ENCODE results near the gene COL16A1. TPM values are rescaled to one million over a fixed set of nuclear protein-coding genes. Genes with fewer than 3 reads are reported as not detected.
A peak's percentile ranks its signal among the peaks of the same experiment; 100 is the strongest.

COL16A1 gene
- total RNA-seq, 1 donor from 2014 or later = 121 TPM

GRCh38 chr1:31704271-31705079 is 658 bp upstream of the COL16A1 start:
- DNase-seq (ENCODE audit: low read depth) (peak; percentile 46), FAIRE-seq (no peak)
- no peak for TF ChIP-seq CTCF (IDR thresholded peaks at IDR 0.05; ENCODE audit: insufficient read depth, low read length, severe bottlenecking)
- Histone ChIP-seq H3K4me3 (ENCODE audit: low read depth, low read length) (peak overlapping the region; percentile 45), H3K27me3 (ENCODE audit: control insufficient read depth, insufficient read depth, low read length) (peaks cover 2% of the 10 kb centered on the region), H3K36me3 (ENCODE audit: control insufficient read depth, insufficient read depth, low read length) (peaks cover 2% of the 10 kb centered on the region)

GRCh38 chr1:31702836-31703404 is 897 bp downstream of the COL16A1 start:
- Histone ChIP-seq H3K4me3 (ENCODE audit: low read depth, low read length) (peak overlapping the region; percentile 45), H3K27me3 (ENCODE audit: control insufficient read depth, insufficient read depth, low read length) (no peaks in the 10 kb centered on the region), H3K36me3 (ENCODE audit: control insufficient read depth, insufficient read depth, low read length) (peaks cover 9% of the 10 kb centered on the region)
- DNase-seq (ENCODE audit: low read depth) = peak; percentile 38
- no peak for TF ChIP-seq CTCF (IDR thresholded peaks at IDR 0.05; ENCODE audit: insufficient read depth, low read length, severe bottlenecking)
- peak; percentile 76 for FAIRE-seq

- TF ChIP-seq CTCF (IDR thresholded peaks at IDR 0.05; ENCODE audit: insufficient read depth, low read length, severe bottlenecking) = no peak
- peak; percentile 91 for DNase-seq (ENCODE audit: low read depth)
- no peaks in the 10 kb centered on the region for H3K27me3 ChIP-seq (ENCODE audit: control insufficient read depth, insufficient read depth, low read length)
- H3K4me3 ChIP-seq (ENCODE audit: low read depth, low read length) = no peak overlapping the region
- no peak for FAIRE-seq
- peaks cover 22% of the 10 kb centered on the region for H3K36me3 ChIP-seq (ENCODE audit: control insufficient read depth, insufficient read depth, low read length)
Observed at GRCh38 chr1:31701091-31701736, 2.6 kb downstream of the COL16A1 start.

- FAIRE-seq (peak; percentile 55), DNase-seq (ENCODE audit: low read depth) (peak; percentile 78)
- Histone ChIP-seq H3K4me3 (ENCODE audit: low read depth, low read length) (no peak overlapping the region), H3K36me3 (ENCODE audit: control insufficient read depth, insufficient read depth, low read length) (peaks cover 23% of the 10 kb centered on the region), H3K27me3 (ENCODE audit: control insufficient read depth, insufficient read depth, low read length) (no peaks in the 10 kb centered on the region)
- no peak for TF ChIP-seq CTCF (IDR thresholded peaks at IDR 0.05; ENCODE audit: insufficient read depth, low read length, severe bottlenecking)
Observed at GRCh38 chr1:31700468-31701090, 3.2 kb downstream of the COL16A1 start.

GRCh38 chr1:31699341-31699891 is 4.4 kb downstream of the COL16A1 start:
- Histone ChIP-seq H3K4me3 (ENCODE audit: low read depth, low read length) (no peak overlapping the region), H3K36me3 (ENCODE audit: control insufficient read depth, insufficient read depth, low read length) (peaks cover 32% of the 10 kb centered on the region), H3K27me3 (ENCODE audit: control insufficient read depth, insufficient read depth, low read length) (no peaks in the 10 kb centered on the region)
- DNase-seq (ENCODE audit: low read depth) (no peak), FAIRE-seq (peak; percentile 18)
- no peak for TF ChIP-seq CTCF (IDR thresholded peaks at IDR 0.05; ENCODE audit: insufficient read depth, low read length, severe bottlenecking)
